Measurements from ENCODE around the gene LRRC4. TPM values are rescaled to one million over a fixed set of nuclear protein-coding genes. Genes with fewer than 3 reads are reported as not detected.

The LRRC4 gene
- total RNA-seq, 1 donor from 2014 or later: 0.16 TPM

- no peaks in the 10 kb centered on the region for H3K9me3 Mint-ChIP-seq
- no peak for ATAC-seq (ENCODE audit: low read depth)
- H3K4me1 Mint-ChIP-seq: no peaks in the 10 kb centered on the region
- no peaks in the 10 kb centered on the region for H3K27me3 Mint-ChIP-seq
- DNase-seq: no peak
- CTCF ChIA-PET: no interaction called here
- H3K4me3 Mint-ChIP-seq: no peak overlapping the region
- POLR2A ChIA-PET: interaction anchor here (0.5 to 0.6 kb wide), 2 partner anchors 8 to 1069 kb away, joined by 4 to 5 read pairs; no protein-coding TSS in a partner anchor
- H3K27ac Mint-ChIP-seq: no peak overlapping the region
- no peak for TF ChIP-seq CTCF (IDR thresholded peaks at IDR 0.05)
- H3K36me3 Mint-ChIP-seq (ENCODE audit: low read depth): peaks cover 36% of the 10 kb centered on the region
- intact Hi-C loops (cut with micrococcal nuclease): no loop called here
Observed at GRCh38 chr7:128022631-128023532, 8.4 kb downstream of the LRRC4 start.

- Mint-ChIP-seq H3K4me3 (no peak overlapping the region), H3K4me1 (no peaks in the 10 kb centered on the region), H3K27ac (no peak overlapping the region), H3K36me3 (ENCODE audit: low read depth) (peaks cover 39% of the 10 kb centered on the region), H3K27me3 (no peaks in the 10 kb centered on the region), H3K9me3 (no peaks in the 10 kb centered on the region)
- intact Hi-C loops (cut with micrococcal nuclease): no loop called here
- ChIA-PET CTCF (no interaction called here), POLR2A (no interaction called here)
- TF ChIP-seq CTCF (IDR thresholded peaks at IDR 0.05): no peak
- ATAC-seq (ENCODE audit: low read depth): no peak
- DNase-seq: no peak
Observed at GRCh38 chr7:128021366-128021765, 9.9 kb downstream of the LRRC4 start.

- intact Hi-C loops (cut with micrococcal nuclease): no loop called here
Observed at GRCh38 chr7:128020159-128020558, 11.1 kb downstream of the LRRC4 start.

GRCh38 chr7:128019288-128019687, 11.9 kb downstream of the LRRC4 start:
- ChIA-PET CTCF (no interaction called here), POLR2A (interaction anchor here (0.6 kb wide), 1 partner anchor 24 kb away, joined by 5 read pairs; no protein-coding TSS in a partner anchor)
- H3K4me1 Mint-ChIP-seq: no peaks in the 10 kb centered on the region
- H3K9me3 Mint-ChIP-seq: no peaks in the 10 kb centered on the region
- no peak for DNase-seq
- intact Hi-C loops (cut with micrococcal nuclease): no loop called here
- ATAC-seq (ENCODE audit: low read depth): no peak
- H3K4me3 Mint-ChIP-seq: no peak overlapping the region
- TF ChIP-seq CTCF (IDR thresholded peaks at IDR 0.05): no peak
- no peaks in the 10 kb centered on the region for H3K27me3 Mint-ChIP-seq
- H3K27ac Mint-ChIP-seq: no peak overlapping the region
- peaks cover 36% of the 10 kb centered on the region for H3K36me3 Mint-ChIP-seq (ENCODE audit: low read depth)

More at GRCh38 chr7:128020159-128020558, 11.1 kb downstream of the LRRC4 start:
- H3K4me3 Mint-ChIP-seq: no peak overlapping the region
- H3K4me1 Mint-ChIP-seq: no peaks in the 10 kb centered on the region
- no peaks in the 10 kb centered on the region for H3K27me3 Mint-ChIP-seq
- DNase-seq: no peak
- no peak for TF ChIP-seq CTCF (IDR thresholded peaks at IDR 0.05)
- CTCF ChIA-PET: interaction anchor here (1.0 kb wide), 1 partner anchor 190 kb away, joined by 4 read pairs; no protein-coding TSS in a partner anchor
- POLR2A ChIA-PET: no interaction called here
- H3K9me3 Mint-ChIP-seq: no peaks in the 10 kb centered on the region
- peaks cover 34% of the 10 kb centered on the region for H3K36me3 Mint-ChIP-seq (ENCODE audit: low read depth)
- no peak overlapping the region for H3K27ac Mint-ChIP-seq
- ATAC-seq (ENCODE audit: low read depth): no peak

Data from activated B cell treated with CpG ODN at 0.5 μM for 24 hours (primary cell).